Transverse colon (tissue), 4 donors: ENCODE measurements around the gene CLK1.

Experiments used
- POLR2A ChIP-seq: fragments of 450-650 bp; IDR thresholded peaks from one replicate; pipeline ENCODE4 v1.6.1; 2016; ENCODE audit warnings: antibody characterized with exemption, mild to moderate bottlenecking, moderate library complexity
- POLR2AphosphoS5 ChIP-seq, 3 donors: sonication (generic); formaldehyde crosslinking; IDR thresholded peaks; one replicate each; pipeline ENCODE4 v1.6.1; 2016; ENCODE audit warnings: antibody characterized with exemption in 3 of 3
- TF ChIP-seq, protein P1 (sequence below), 5 experiments: fragments of 200-600 bp in 3 of 5; fragments of 450-650 bp in 2 of 5; sonication (generic) in 3 of 5; IDR thresholded peaks; 1 replicate in 2 of 5; 2 replicates in 3 of 5; pipeline ENCODE4 v1.5.1; 2016 to 2017; ENCODE audit warnings: antibody characterized with exemption in 5 of 5, inconsistent platforms in 3 of 5, mild to moderate bottlenecking in 2 of 5, moderate library complexity in 1 of 5

GRCh38 chr2:200863782-200864175, 679 bp downstream of the CLK1 start:
- TF ChIP-seq, protein P1, sequence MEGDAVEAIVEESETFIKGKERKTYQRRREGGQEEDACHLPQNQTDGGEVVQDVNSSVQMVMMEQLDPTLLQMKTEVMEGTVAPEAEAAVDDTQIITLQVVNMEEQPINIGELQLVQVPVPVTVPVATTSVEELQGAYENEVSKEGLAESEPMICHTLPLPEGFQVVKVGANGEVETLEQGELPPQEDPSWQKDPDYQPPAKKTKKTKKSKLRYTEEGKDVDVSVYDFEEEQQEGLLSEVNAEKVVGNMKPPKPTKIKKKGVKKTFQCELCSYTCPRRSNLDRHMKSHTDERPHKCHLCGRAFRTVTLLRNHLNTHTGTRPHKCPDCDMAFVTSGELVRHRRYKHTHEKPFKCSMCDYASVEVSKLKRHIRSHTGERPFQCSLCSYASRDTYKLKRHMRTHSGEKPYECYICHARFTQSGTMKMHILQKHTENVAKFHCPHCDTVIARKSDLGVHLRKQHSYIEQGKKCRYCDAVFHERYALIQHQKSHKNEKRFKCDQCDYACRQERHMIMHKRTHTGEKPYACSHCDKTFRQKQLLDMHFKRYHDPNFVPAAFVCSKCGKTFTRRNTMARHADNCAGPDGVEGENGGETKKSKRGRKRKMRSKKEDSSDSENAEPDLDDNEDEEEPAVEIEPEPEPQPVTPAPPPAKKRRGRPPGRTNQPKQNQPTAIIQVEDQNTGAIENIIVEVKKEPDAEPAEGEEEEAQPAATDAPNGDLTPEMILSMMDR (IDR thresholded peaks at IDR 0.05): no peak
- TF ChIP-seq POLR2A (no peak), POLR2AphosphoS5 (IDR thresholded peaks at IDR 0.05) (no peak)
